Omental fat pad (tissue), 4 donors: ENCODE measurements around the gene SLC9A9. TPM values are rescaled to one million over a fixed set of nuclear protein-coding genes. Genes with fewer than 3 reads are reported as not detected.

Experiments
- ATAC-seq: fragments of 150-250 bp; one replicate; pipeline ENCODE4 v1.9.1; 2016; ENCODE audit warnings: mild to moderate bottlenecking, moderate library complexity; ENCODE audit not compliant: low FRiP score
- DNase-seq: peaks from one replicate; pipeline ENCODE4 v3.0.0-alpha.2; 2019; ENCODE audit warnings: low spot score
- CTCF ChIP-seq, 3 donors: fragments of 450-650 bp; IDR thresholded peaks; one replicate each; pipeline ENCODE4 v1.5.1; 2016 to 2017; ENCODE audit warnings: antibody characterized with exemption in 3 of 3, mild to moderate bottlenecking in 3 of 3, moderate library complexity in 2 of 3
- total RNA-seq, 4 donors: library from RNA; depleted of rRNA; stranded (reverse); fragments of >200 nt; gene quantifications; one replicate each; pipeline ENCODE4 v1.1.0, GENCODE V29; 2016

Gene SLC9A9
- total RNA-seq, 4 donors from 2014 or later, result 15.5 to 39.6 (median 26.9) TPM

DNA sequence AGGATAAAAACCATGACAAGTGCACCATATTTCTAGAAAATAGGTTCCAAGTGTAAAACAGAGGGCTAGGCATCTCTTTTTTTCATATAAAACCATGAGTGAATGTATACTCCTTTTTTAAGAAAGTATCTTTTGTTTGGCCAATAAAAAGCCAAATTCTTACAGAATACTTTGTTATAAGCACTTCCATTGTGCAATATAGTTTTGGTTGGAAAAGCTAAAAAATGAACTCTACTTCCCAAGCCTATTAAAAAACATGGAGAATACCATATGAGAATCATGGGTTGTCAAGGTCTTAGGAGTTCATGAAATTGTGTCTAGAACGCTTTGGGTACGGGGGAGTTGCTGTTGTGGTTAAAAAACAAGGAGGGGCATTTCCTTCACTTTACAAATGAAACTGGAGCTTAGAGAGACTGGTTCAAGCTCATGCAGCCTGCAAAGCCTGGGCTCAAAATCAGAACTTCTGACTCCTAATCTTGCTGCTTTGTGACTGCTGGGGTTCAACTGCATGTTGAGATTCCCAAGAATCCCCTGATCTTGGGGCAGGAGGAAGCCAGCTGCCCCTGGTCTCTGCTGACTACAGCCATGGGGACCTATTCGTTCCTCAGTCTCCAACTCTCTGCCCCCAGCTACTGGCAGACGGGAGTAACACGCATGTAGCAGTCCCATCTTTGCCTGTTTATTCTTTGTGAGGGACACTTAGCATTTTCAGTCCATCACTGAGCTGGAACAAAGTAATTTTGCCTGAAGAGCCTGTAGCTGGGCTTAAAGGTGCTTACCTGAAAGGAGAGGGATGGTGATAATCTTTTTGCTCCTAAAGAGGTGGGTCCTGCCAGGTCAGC is 499.6 kb downstream of the SLC9A9 start:
- ATAC-seq (no peak), DNase-seq (no peak)
- TF ChIP-seq CTCF (IDR thresholded peaks at IDR 0.05), result no peak

- TF ChIP-seq CTCF (IDR thresholded peaks at IDR 0.05), result no peak
- no peak for DNase-seq
- ATAC-seq, result no peak
Measured at GRCh38 chr3:143344516-143345165, 503.6 kb downstream of the SLC9A9 start.

DNA sequence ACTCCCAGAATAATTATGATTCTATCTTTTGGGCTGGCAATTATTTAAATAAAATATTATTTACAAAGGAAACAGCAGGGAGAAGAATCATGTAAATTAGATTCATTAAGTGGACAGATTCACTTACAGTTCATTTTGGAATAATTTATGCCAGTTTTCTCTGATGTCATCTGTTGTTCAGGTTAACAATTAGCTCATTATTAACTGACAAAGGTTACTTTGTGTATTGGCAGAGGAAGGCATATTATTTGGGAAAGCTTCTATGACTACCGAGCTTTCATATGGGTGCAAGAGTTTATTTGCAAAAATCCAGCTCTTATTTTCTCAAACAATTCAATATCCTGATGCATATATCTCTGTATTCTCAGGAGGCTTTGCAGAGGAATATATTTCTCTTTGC is 504.3 kb downstream of the SLC9A9 start:
- no peak for TF ChIP-seq CTCF (IDR thresholded peaks at IDR 0.05)
- no peak for ATAC-seq

GRCh38 chr3:143343031-143343430 is 505.2 kb downstream of the SLC9A9 start:
- no peak for TF ChIP-seq CTCF (IDR thresholded peaks at IDR 0.05)
- ATAC-seq (no peak), DNase-seq (no peak)

More for the DNA sequence above, 504.3 kb downstream of the SLC9A9 start:
- no peak for DNase-seq

- ATAC-seq (no peak), DNase-seq (no peak)
- no peak for TF ChIP-seq CTCF (IDR thresholded peaks at IDR 0.05)
Measured at GRCh38 chr3:143339451-143339850, 508.8 kb downstream of the SLC9A9 start.

GRCh38 chr3:143337387-143337786 is 510.9 kb downstream of the SLC9A9 start:
- ATAC-seq, result no peak
- DNase-seq, result no peak
- no peak for TF ChIP-seq CTCF (IDR thresholded peaks at IDR 0.05)
